Fibroblast of lung (primary cell): ENCODE data around the gene CTXN2.

Experiments used
- EZH2 ChIP-seq: IDR thresholded peaks from 2 replicates; pipeline ENCODE4 v1.5.1; 2012; ENCODE audit warnings: low read length, control low read depth, mild to moderate bottlenecking; ENCODE audit errors: missing control alignments
- TF ChIP-seq, protein P1 (sequence below), 2 donors: IDR thresholded peaks in 1 of 2; conservative IDR thresholded peaks in 1 of 2; 1 replicate in 1 of 2; 2 replicates in 1 of 2; pipeline ENCODE4 v1.5.1; 2011 to 2012; ENCODE audit warnings: low read length in 2 of 2, control low read depth in 1 of 2, inconsistent platforms in 1 of 2, low read depth in 1 of 2, mild to moderate bottlenecking in 1 of 2

- TF ChIP-seq, protein P1, sequence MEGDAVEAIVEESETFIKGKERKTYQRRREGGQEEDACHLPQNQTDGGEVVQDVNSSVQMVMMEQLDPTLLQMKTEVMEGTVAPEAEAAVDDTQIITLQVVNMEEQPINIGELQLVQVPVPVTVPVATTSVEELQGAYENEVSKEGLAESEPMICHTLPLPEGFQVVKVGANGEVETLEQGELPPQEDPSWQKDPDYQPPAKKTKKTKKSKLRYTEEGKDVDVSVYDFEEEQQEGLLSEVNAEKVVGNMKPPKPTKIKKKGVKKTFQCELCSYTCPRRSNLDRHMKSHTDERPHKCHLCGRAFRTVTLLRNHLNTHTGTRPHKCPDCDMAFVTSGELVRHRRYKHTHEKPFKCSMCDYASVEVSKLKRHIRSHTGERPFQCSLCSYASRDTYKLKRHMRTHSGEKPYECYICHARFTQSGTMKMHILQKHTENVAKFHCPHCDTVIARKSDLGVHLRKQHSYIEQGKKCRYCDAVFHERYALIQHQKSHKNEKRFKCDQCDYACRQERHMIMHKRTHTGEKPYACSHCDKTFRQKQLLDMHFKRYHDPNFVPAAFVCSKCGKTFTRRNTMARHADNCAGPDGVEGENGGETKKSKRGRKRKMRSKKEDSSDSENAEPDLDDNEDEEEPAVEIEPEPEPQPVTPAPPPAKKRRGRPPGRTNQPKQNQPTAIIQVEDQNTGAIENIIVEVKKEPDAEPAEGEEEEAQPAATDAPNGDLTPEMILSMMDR (conservative IDR thresholded peaks at IDR 0.05 in 1 of 2, IDR thresholded peaks at IDR 0.05 in 1 of 2; ENCODE audit: low read depth in 1 of 2, low read length in 2 of 2): peak; percentile 72 to 78
- TF ChIP-seq EZH2: no peak
Measured at GRCh38 chr15:48250640-48251076, 59.2 kb downstream of the CTXN2 start.
